GM19023 (cell line): Measurements from ENCODE around the gene AKAP7.
A peak's percentile ranks its signal among the peaks of the same experiment; 100 is the strongest.
"Not testable (repeated sequence)": the region's sequence is repeated elsewhere in the genome, so short reads cannot be mapped to it uniquely, and the experiment has no call there.

Experiments used
- ATAC-seq: cut with Tn5 transposase; IDR thresholded peaks from one replicate; pipeline ENCODE4 v1.9.1; 2021; ENCODE audit warnings: mild to moderate bottlenecking, moderate library complexity; ENCODE audit not compliant: unreplicated experiment

Gene AKAP7

DNA sequence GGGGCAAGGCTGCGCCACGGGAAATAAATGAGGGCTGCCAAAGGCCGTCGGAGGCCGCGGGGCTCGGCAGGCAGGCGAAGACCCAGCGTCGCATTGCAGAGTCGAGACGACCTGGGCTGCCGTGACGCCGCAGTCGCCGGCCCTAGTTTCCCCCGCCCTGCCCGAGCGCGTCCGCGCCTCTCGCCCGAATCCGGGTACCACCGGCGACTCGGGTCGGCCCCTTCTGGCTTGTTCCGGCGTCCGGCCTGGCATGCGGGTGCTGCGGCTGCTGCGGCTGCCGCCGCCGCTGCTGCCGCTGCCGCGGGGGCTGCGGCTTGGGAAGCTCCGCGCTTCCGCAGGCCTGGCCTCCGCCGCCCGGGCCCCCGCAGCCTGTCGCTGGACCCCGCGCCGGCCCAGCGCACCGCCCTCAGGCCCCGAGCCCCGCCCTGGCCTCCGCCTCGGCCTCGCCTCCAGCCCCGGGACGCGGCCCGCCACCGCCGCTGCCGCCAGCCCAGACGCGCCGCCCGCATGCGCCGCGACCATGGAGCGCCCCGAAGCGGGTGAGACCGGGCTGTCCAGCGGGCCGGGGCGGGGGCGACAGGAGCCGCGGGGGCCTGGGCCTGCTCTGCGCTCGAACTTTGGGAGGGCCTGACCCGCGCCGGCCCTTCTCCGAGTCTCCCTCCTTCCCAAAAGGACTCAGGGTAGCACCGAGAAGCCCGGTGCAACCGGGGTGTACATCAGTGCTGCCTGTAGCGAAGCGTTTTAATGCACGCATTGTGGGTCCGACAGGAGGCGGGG, at the start of gene AKAP7:
AKAP7 (plus strand) TSS at position 224 of the 777 bp plus-strand sequence; CDS start at position 521, 297 bp downstream.
- ATAC-seq = peak; percentile 85

DNA sequence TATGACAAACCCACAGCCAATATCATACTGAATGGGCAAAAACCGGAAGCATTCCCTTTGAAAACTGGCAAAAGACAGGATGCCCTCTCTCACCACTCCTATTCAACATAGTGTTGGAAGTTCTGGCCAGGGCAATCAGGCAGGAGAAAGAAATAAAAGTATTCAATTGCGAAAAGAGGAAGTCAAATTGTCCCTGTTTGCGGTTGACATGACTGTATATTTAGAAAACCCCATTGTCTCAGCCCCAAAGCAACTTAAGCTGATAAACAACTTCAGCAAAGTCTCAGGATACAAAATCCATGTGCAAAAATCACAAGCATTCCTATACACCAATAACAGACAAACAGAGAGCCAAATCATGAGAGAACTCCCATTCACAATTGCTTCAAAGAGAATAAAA, 44.9 kb upstream of the AKAP7 start:
- ATAC-seq = not testable (repeated sequence)

DNA sequence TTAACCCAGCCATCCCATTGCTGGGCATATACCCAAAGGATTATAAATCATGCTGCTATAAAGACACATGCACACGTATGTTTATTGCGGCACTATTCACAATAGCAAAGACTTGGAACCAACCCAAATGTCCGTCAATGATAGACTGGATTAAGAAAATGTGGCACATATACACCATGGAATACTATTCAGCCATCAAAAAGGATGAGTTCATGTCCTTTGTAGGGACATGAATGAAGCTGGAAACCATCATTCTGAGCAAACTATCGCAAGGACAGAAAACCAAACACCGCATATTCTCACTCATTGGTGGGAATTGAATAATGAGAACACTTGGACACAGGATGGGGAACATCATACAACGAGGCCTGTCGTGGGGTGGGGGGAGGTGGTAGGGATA, 43.3 kb upstream of the AKAP7 start:
- ATAC-seq = not testable (repeated sequence)

DNA sequence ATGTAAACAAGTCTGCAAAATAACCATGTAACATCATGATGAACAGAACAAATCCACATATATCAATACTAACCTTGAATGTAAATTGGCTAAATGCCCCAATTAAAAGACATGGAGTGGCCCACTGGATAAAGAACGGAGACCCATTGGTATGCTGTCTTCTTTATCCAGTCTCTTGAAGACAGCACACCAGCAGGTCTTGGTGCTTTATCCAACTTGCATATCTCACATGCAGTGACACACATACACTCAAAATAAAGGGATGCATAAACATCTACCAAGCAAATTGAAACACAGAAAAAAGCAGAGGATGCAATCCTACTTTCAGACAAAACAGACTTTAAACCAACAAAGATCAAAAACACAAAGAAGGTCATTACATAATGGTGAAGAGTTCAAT, 41.9 kb upstream of the AKAP7 start:
- no peak for ATAC-seq

GRCh38 chr6:131096786-131097185, 38.5 kb upstream of the AKAP7 start:
- no peak for ATAC-seq

DNA sequence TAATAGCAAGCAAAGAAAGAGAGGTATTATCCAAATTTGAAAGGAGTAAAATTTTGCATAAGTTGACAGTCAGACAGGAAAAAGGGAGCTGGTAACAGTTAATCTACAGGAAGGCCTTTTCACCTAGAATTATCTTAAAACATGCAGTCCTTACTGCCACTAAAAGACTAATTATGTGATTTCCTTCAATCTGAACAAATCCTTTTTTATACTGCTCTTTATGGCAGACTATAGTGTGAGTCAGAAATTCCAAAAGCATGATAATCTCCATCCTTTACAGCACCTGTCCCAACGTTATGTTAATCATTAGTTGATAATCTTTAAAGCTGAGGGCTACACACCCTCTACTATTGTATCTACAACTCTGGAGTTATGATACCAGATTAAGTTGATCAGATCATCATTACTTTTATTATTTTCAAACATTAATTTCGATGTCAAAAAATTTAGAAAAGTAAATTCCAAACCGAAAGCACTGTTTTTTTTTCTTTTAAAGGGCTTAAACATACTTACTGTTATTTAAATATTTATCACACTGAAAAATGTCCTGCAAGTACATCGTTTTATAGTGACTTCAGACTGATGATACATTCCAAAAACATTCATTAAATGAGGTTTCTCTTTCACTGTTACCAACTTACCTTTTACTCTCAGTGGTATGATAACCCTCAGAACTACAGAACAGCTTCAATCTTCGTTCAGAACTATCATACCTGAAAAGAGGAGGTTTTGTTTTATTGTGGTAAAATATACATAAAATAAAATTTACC, 33.2 kb upstream of the AKAP7 start:
- no peak for ATAC-seq

DNA sequence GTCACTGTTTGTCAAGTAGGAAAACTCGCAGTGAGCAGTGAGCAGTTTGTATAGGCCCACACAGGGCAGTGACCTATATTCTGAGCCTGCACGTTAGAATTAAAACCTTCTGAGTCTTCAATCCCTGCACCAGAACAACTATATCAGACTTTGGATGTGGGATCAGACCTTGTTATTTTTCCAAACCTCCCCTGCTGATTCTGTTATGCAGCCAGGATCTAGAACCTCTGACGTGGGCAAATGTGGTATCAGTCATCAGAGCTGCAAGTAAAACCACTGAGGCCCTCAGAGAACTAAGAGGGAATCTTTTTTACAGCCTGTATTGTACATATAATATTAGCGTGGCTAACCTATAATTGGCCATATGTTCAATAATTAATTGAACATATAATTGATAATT, 32.0 kb upstream of the AKAP7 start:
- no peak for ATAC-seq

- ATAC-seq = no peak
Measured at GRCh38 chr6:131103901-131104300, 31.4 kb upstream of the AKAP7 start.

GRCh38 chr6:131107151-131107550, 28.1 kb upstream of the AKAP7 start:
- no peak for ATAC-seq

DNA sequence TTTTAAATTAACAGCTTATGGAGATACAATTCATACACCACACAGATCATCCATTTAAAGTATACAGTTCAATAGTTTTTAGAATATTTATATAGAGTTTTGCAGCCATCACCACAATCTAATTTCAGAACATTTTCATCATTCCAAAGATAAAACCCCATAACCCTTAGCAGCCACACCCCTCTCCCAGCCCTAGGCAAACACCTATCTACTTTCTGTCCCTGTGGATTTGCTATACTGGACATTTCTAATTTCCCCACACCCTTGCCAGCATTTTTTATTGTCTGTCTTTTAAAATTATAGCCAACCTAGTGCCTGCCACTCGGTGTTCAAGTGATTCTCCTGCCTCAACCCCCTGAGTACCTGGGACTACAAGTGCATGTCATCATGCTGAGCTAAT, 23.0 kb upstream of the AKAP7 start:
- ATAC-seq = no peak

DNA sequence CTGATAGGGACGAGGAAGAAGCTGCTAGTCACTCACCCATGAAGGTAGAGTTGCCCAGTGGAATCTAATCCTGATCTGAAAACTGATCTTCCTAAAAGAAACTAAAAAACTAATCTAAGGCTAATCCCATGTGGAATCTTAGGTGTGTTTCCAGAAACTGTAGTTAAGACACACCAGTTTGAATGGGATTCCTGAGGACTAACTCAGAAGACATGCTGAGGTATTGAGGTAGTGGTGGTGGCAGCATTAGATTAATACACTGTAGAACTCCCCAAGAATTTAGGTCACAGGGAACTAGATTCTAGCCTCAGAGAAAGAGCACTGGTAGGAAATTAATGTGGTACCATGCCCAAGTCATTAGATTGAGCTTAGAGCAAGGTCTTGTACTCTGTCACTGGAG, 19.6 kb upstream of the AKAP7 start:
- no peak for ATAC-seq

GRCh38 chr6:131116321-131116720, 18.9 kb upstream of the AKAP7 start:
- ATAC-seq = no peak

GRCh38 chr6:131116755-131117360, 18.4 kb upstream of the AKAP7 start:
- ATAC-seq = no peak

DNA sequence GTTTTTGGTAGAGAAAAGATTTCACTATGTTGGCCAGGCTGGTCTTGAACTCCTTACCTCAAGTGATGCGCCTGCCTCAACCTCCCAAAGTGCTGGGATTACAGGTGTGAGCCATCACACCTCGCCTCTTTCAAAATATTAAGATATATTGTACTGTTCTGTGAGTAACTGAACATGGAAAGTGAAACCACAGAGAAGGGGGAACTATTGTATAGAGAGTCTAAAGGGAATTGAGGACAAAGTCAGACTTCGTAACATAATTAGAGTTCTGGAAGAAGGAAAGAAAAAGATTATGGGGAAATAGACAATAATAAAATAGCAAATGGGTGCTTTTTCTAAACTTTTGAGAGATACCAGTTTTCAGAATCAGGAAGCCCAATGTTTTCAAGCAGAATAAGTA, 17.4 kb upstream of the AKAP7 start:
- ATAC-seq = no peak

DNA sequence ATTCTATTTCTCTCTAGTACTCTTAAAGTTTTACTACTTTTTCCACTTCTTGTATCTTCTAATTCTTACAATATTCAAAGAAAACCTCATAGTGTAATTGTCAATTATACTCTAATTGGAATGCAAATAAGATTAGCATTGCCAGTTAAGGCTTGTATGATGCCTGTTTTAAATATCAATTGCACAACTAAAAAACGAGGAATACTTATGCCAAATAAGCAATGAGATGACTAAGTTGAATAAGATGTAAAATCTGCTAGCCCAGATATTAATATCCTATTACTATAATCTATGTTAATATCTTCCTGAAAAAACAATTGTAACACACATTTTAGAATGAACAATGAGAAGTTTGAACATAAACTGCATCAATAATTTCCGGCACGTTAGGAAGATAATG, 13.3 kb upstream of the AKAP7 start:
- no peak for ATAC-seq

DNA sequence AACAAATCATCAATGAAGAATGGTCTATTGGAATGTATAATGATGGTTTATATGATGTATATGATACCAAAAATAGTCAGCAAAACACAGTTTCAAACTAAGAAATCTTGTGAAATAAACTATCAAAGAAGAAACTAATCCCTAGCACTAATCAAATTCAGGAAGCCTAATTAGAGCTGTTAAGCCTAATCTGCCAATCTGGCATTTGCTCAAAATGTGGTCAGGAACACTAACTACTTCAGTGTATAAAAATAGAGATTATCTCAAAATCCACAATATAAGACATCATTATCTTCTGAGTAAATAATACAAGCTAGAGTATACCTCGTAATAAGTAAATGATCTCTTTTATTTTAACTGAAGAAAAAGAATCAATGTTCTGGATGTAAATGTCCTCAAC, 12.8 kb upstream of the AKAP7 start:
- no peak for ATAC-seq

GRCh38 chr6:131124336-131125071, 10.8 kb upstream of the AKAP7 start:
- ATAC-seq = no peak

- ATAC-seq = no peak
Measured at GRCh38 chr6:131125431-131125830, 9.8 kb upstream of the AKAP7 start.

GRCh38 chr6:131129689-131130553, 5.3 kb upstream of the AKAP7 start:
- no peak for ATAC-seq

GRCh38 chr6:131130554-131130940, 4.7 kb upstream of the AKAP7 start:
- ATAC-seq = no peak
